ENCODE results near the gene LSM4.
A peak's percentile ranks its signal among the peaks of the same experiment; 100 is the strongest.

The LSM4 gene

GRCh38 chr19:18342090-18342632, 19.3 kb upstream of the LSM4 start:
- Histone ChIP-seq H3K36me3 (replicated peaks in 1 of 2; ENCODE audit: control insufficient read depth in 2 of 2, insufficient read depth in 2 of 2, low read length in 2 of 2) (no peaks in the 10 kb centered on the region), H3K4ac (ENCODE audit: low read length) (no peak overlapping the region), H4K91ac (ENCODE audit: low read depth, low read length, poor library complexity) (no peak overlapping the region), H3K4me2 (ENCODE audit: insufficient read depth, low read length, poor library complexity, severe bottlenecking) (no peak overlapping the region), H2BK12ac (ENCODE audit: low read length) (no peak overlapping the region), H3K23ac (ENCODE audit: low read depth, low read length, poor library complexity) (no peak overlapping the region), H3K18ac (ENCODE audit: low read length) (no peak overlapping the region), H3K79me1 (ENCODE audit: low read depth, low read length) (no peaks in the 10 kb centered on the region), H4K8ac (ENCODE audit: low read depth, low read length) (no peak overlapping the region), H3K4me3 (ENCODE audit: low read length in 2 of 2) (no peak overlapping the region), H3K14ac (ENCODE audit: low read length) (no peak overlapping the region), H3K4me1 (ENCODE audit: control insufficient read depth in 2 of 2, insufficient read depth in 1 of 2, low read depth in 1 of 2, low read length in 2 of 2) (peaks cover 9 to 31% of the 10 kb centered on the region in 2 donors), H3K27ac (replicated peaks; ENCODE audit: low read length) (no peak overlapping the region), H2AK5ac (ENCODE audit: low read depth, low read length) (no peak overlapping the region), H2BK15ac (ENCODE audit: low read length) (no peak overlapping the region), H3K9ac (ENCODE audit: low read depth, low read length, poor library complexity) (peak overlapping the region; percentile 39), H2AFZ (ENCODE audit: low read length) (no peak overlapping the region), H3K27me3 (ENCODE audit: control insufficient read depth in 3 of 3, insufficient read depth in 3 of 3, low read depth in 1 of 3, low read length in 3 of 3) (peaks cover 0 to 4% (median 0%) of the 10 kb centered on the region in 3 experiments), H2BK5ac (ENCODE audit: low read length) (no peak overlapping the region), H3K9me3 (replicated peaks in 1 of 2; ENCODE audit: control insufficient read depth in 2 of 2, insufficient read depth in 1 of 2, low read depth in 1 of 2, low read length in 2 of 2) (no peaks in the 10 kb centered on the region), H2BK120ac (ENCODE audit: low read depth, low read length) (no peak overlapping the region)
- DNase-seq (ENCODE audit: low spot score), result no peak
- WGBS, 2 donors (ENCODE audit: extremely low coverage in 2 of 2, insufficient read length in 2 of 2, insufficient replicate concordance in 1 of 2), result no CpG with 5 or more reads among the region's 8 CpGs

- H3K4ac ChIP-seq (ENCODE audit: low read length), result peak overlapping the region; percentile 29
- no CpG with 5 or more reads among the region's 18 CpGs for WGBS, 2 donors (ENCODE audit: extremely low coverage in 2 of 2, insufficient read length in 2 of 2, insufficient replicate concordance in 1 of 2)
- H3K4me3 ChIP-seq (ENCODE audit: low read length in 2 of 2), result peak overlapping the region; percentile 84 to 90
- no peak overlapping the region for H2BK15ac ChIP-seq (ENCODE audit: low read length)
- no peak overlapping the region for H4K91ac ChIP-seq (ENCODE audit: low read depth, low read length, poor library complexity)
- DNase-seq (ENCODE audit: low spot score), result no peak
- no peaks in the 10 kb centered on the region for H3K9me3 ChIP-seq (replicated peaks in 1 of 2; ENCODE audit: control insufficient read depth in 2 of 2, insufficient read depth in 1 of 2, low read depth in 1 of 2, low read length in 2 of 2)
- H3K79me1 ChIP-seq (ENCODE audit: low read depth, low read length), result no peaks in the 10 kb centered on the region
- no peak overlapping the region for H4K8ac ChIP-seq (ENCODE audit: low read depth, low read length)
- peak overlapping the region; percentile 63 for H2AK5ac ChIP-seq (ENCODE audit: low read depth, low read length)
- no peaks in the 10 kb centered on the region for H3K36me3 ChIP-seq (replicated peaks in 1 of 2; ENCODE audit: control insufficient read depth in 2 of 2, insufficient read depth in 2 of 2, low read length in 2 of 2)
- H3K23ac ChIP-seq (ENCODE audit: low read depth, low read length, poor library complexity), result peak overlapping the region; percentile 90
- H3K4me1 ChIP-seq (ENCODE audit: control insufficient read depth in 2 of 2, insufficient read depth in 1 of 2, low read depth in 1 of 2, low read length in 2 of 2), result peaks cover 9 to 29% of the 10 kb centered on the region in 2 donors
- peak overlapping the region; percentile 98 for H3K4me2 ChIP-seq (ENCODE audit: insufficient read depth, low read length, poor library complexity, severe bottlenecking)
- H3K27ac ChIP-seq (replicated peaks; ENCODE audit: low read length), result no peak overlapping the region
- H3K14ac ChIP-seq (ENCODE audit: low read length), result no peak overlapping the region
- H2BK120ac ChIP-seq (ENCODE audit: low read depth, low read length), result no peak overlapping the region
- no peak overlapping the region for H2BK5ac ChIP-seq (ENCODE audit: low read length)
- H3K9ac ChIP-seq (ENCODE audit: low read depth, low read length, poor library complexity), result peak overlapping the region; percentile 54
- H2AFZ ChIP-seq (ENCODE audit: low read length), result peak overlapping the region; percentile 87
- no peak overlapping the region for H2BK12ac ChIP-seq (ENCODE audit: low read length)
- H3K27me3 ChIP-seq (ENCODE audit: control insufficient read depth in 3 of 3, insufficient read depth in 3 of 3, low read depth in 1 of 3, low read length in 3 of 3), result peaks cover 0 to 4% (median 0%) of the 10 kb centered on the region in 3 experiments
- H3K18ac ChIP-seq (ENCODE audit: low read length), result peak overlapping the region; percentile 91
Observed at GRCh38 chr19:18340990-18341868, 18.4 kb upstream of the LSM4 start.

- no peak within 1 kb of the TSS for H2BK15ac ChIP-seq (ENCODE audit: low read length)
- peak within 1 kb of the TSS; percentile 90 for H3K23ac ChIP-seq (ENCODE audit: low read depth, low read length, poor library complexity)
- H4K91ac ChIP-seq (ENCODE audit: low read depth, low read length, poor library complexity), result no peak within 1 kb of the TSS
- peak within 1 kb of the TSS; percentile 84 to 90 for H3K4me3 ChIP-seq (ENCODE audit: low read length in 2 of 2)
- H3K9ac ChIP-seq (ENCODE audit: low read depth, low read length, poor library complexity), result peak within 1 kb of the TSS; percentile 88
- peak within 1 kb of the TSS; percentile 87 for H2AFZ ChIP-seq (ENCODE audit: low read length)
- H4K8ac ChIP-seq (ENCODE audit: low read depth, low read length), result no peak within 1 kb of the TSS
- H3K79me1 ChIP-seq (ENCODE audit: low read depth, low read length), result no peaks in the 10 kb centered on the region
- no peaks in the 10 kb centered on the region for H3K36me3 ChIP-seq (replicated peaks in 1 of 2; ENCODE audit: control insufficient read depth in 2 of 2, insufficient read depth in 2 of 2, low read length in 2 of 2)
- H3K27ac ChIP-seq (replicated peaks; ENCODE audit: low read length), result no peak within 1 kb of the TSS
- no peak within 1 kb of the TSS for H2BK120ac ChIP-seq (ENCODE audit: low read depth, low read length)
- H2BK5ac ChIP-seq (ENCODE audit: low read length), result no peak within 1 kb of the TSS
- peaks cover 0 to 4% (median 0%) of the 10 kb centered on the region in 3 experiments for H3K27me3 ChIP-seq (ENCODE audit: control insufficient read depth in 3 of 3, insufficient read depth in 3 of 3, low read depth in 1 of 3, low read length in 3 of 3)
- peak; percentile 56 for DNase-seq (ENCODE audit: low spot score)
- H2AK5ac ChIP-seq (ENCODE audit: low read depth, low read length), result peak within 1 kb of the TSS; percentile 63
- H3K9me3 ChIP-seq (replicated peaks in 1 of 2; ENCODE audit: control insufficient read depth in 2 of 2, insufficient read depth in 1 of 2, low read depth in 1 of 2, low read length in 2 of 2), result no peaks in the 10 kb centered on the region
- peak within 1 kb of the TSS; percentile 91 for H3K18ac ChIP-seq (ENCODE audit: low read length)
- no peak within 1 kb of the TSS for H3K14ac ChIP-seq (ENCODE audit: low read length)
- no CpG with 5 or more reads among the region's 69 CpGs for WGBS, 2 donors (ENCODE audit: extremely low coverage in 2 of 2, insufficient read length in 2 of 2, insufficient replicate concordance in 1 of 2)
- H3K4me1 ChIP-seq (ENCODE audit: control insufficient read depth in 2 of 2, insufficient read depth in 1 of 2, low read depth in 1 of 2, low read length in 2 of 2), result peaks cover 7 to 23% of the 10 kb centered on the region in 2 donors
- peak within 1 kb of the TSS; percentile 29 for H3K4ac ChIP-seq (ENCODE audit: low read length)
- H3K4me2 ChIP-seq (ENCODE audit: insufficient read depth, low read length, poor library complexity, severe bottlenecking), result peak within 1 kb of the TSS; percentile 98
- H2BK12ac ChIP-seq (ENCODE audit: low read length), result no peak within 1 kb of the TSS
Observed at GRCh38 chr19:18340190-18340989, 17.5 kb upstream of the LSM4 start, which contains the start of gene PGPEP1. Gene PGPEP1, plus strand, starts transcription at chr19:18340598. Its CDS starts 84 bp downstream, at chr19:18340682.
